Astrocyte (in vitro differentiated cells and primary cell): ENCODE results near the gene TRIP4.

ENCODE experiments used
- EZH2 ChIP-seq: IDR thresholded peaks from 2 replicates; pipeline ENCODE4 v1.6.1; 2012; ENCODE audit warnings: mild to moderate bottlenecking, low read length, inconsistent platforms; ENCODE audit not compliant: insufficient read depth
- TF ChIP-seq, protein P1 (sequence below): IDR thresholded peaks from 2 replicates; pipeline ENCODE4 v1.5.1; 2011; ENCODE audit warnings: low read depth, mild to moderate bottlenecking, inconsistent platforms, low read length, moderate library complexity; ENCODE audit not compliant: insufficient read depth

- TF ChIP-seq, protein P1, sequence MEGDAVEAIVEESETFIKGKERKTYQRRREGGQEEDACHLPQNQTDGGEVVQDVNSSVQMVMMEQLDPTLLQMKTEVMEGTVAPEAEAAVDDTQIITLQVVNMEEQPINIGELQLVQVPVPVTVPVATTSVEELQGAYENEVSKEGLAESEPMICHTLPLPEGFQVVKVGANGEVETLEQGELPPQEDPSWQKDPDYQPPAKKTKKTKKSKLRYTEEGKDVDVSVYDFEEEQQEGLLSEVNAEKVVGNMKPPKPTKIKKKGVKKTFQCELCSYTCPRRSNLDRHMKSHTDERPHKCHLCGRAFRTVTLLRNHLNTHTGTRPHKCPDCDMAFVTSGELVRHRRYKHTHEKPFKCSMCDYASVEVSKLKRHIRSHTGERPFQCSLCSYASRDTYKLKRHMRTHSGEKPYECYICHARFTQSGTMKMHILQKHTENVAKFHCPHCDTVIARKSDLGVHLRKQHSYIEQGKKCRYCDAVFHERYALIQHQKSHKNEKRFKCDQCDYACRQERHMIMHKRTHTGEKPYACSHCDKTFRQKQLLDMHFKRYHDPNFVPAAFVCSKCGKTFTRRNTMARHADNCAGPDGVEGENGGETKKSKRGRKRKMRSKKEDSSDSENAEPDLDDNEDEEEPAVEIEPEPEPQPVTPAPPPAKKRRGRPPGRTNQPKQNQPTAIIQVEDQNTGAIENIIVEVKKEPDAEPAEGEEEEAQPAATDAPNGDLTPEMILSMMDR: no peak
- no peak for TF ChIP-seq EZH2
These were observed 32.2 kb upstream of the TRIP4 start for GRCh38 chr15:64355348-64355943.
